GM18861 (cell line): ENCODE results near the gene ATRNL1.

ENCODE experiments used
- ATAC-seq: cut with Tn5 transposase; IDR thresholded peaks from one replicate; pipeline ENCODE4 v1.9.1; 2021; ENCODE audit not compliant: unreplicated experiment

ATRNL1 gene

DNA sequence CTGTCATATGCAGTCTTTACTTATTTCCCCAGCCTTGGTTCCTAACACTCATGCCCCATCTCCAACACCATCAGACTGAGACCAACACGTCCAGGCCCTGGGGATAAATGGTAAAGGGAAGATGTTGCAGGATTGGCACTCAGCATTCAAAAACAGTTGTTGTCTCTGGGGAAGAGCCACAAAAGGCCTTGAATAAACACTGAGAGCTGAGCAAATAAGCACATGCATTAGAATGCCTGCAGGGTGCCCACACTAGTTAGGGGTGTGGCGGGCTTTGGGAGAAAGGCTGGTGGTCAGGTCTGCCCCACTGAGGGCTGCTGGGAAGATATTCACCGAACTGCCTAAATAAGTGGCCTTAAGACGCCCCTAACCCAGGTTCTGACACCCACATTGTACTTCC lies 788.9 kb downstream of the ATRNL1 start:
- ATAC-seq, result no peak

DNA sequence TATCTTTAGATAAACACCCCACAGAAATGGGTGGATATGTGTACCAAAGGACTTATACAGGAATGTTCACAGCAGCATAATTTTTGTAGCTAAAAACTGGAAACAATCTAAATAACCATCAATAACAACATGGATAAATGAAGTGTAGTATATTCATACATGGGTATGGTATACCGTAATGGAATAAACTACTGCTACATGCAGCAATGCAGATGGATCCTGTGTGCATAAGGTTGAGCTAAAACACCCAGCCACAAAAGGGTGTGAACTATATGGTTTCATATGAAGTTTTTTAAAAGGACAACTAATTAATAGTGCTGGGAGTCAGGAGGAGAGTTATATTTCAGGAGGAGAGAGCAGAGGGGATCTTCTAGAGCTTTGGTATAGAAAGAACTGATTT lies 790.2 kb downstream of the ATRNL1 start:
- ATAC-seq, result no peak

DNA sequence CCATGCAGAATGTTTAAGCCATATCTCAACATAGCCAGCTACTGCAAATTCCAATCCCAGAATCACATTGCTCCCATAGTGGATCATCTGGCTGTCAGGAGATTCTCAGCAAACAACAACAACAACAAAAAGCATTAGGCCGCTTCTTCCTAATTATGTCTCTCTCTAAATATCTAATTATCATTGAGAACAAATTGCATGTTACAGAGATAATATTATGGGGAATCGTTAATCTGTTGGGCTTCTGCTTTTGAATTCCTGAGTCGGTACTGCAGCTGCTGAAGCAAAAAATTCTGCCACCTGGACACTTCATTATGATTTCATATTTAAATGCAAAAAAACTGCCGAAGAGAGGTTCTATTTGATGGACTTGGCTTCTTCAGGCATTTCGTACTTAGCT lies 791.2 kb downstream of the ATRNL1 start:
- no peak for ATAC-seq

DNA sequence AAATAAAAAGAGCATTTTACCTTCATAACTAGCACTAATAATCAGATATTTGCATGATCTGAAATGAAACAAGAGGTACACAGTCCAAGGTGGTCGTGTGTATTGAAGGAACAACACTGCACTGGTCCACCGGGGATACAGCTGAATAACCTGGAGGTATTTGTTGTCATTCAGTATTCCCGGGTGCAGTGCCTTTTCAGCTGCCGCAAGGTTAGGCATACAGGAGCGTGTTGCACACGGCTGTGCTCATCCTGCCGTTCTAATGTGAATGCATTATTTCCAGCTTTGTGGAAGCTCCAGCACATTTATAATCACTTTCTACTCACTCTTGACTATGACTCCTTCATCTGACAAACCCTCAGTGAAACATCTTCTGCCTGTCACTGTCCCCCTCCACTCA lies 802.0 kb downstream of the ATRNL1 start:
- no peak for ATAC-seq

DNA sequence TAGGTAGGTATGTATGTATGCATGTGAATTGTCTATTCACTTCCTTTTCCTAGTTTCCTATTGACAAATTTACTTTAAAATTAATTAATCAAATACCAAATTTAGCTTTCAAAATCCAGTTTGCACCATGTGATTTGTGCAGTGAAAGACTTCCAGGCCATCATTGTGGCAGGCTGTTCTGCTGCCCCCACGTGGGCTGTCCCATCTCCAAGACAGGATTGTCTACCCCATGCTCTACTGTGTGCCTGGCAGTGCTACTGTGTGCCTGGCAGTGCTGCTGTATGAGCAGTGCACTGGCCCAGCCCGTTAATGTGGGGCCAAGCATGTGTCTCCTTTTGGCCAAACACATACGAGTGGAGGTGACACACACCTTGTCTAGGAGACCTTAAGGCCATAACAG lies 805.1 kb downstream of the ATRNL1 start:
- no peak for ATAC-seq

DNA sequence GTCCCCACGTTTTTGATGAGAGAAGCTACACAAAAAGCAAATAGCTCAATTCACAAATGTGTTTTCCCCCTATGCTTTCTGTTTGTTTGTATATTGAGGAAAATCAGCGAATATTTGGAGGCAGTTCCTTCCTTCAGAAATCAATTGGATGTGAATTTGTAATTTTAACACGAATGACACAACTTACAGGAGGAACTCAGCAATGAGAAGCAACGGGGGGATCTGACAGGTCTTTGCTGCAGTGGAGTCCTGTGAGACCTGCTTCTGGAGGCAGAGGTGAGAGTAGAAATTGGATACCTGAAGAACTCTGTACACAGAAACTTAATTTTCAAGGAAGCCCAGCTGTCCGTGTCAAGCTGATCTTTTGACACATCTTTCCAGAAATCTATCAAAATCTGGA lies 809.4 kb downstream of the ATRNL1 start:
- ATAC-seq, result no peak

DNA sequence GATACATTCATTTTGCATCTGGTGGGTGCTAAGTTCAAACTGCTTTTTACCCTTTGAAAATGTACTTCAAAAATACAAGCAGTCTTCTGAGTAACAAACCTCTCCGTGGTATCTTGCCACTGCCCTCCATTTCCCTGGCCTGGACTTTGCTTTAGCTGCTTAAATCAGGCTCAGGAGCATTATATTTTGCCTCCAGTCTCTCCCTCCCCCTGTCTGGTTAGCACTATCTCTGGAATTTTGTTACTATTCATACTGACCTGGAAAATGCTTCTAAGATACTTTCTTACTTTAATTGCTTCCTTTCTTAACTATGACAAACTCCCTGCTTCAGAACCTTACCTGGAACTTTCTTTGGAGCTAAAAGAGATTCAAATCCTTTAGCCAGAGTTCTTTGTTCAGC lies 810.0 kb downstream of the ATRNL1 start:
- ATAC-seq, result no peak

DNA sequence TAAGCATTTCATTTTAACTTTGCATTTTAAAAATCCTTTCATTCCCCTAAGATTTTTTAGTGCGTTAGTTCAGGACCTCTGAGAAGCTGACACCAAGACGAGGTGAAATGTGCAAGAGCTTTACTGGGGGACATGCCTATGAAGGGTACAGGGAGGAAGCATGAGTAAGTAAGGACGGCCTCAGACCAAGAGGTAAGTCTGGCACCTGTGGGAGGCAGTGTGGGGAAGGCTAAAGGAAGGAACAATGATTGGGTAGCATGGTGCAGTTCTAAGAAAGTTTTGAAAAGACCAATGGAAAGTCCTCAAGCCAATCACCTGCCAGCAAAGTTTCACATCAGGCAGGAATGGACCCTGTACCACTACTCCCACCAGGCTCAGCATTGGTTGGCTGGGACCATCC lies 810.7 kb downstream of the ATRNL1 start:
- ATAC-seq, result no peak

DNA sequence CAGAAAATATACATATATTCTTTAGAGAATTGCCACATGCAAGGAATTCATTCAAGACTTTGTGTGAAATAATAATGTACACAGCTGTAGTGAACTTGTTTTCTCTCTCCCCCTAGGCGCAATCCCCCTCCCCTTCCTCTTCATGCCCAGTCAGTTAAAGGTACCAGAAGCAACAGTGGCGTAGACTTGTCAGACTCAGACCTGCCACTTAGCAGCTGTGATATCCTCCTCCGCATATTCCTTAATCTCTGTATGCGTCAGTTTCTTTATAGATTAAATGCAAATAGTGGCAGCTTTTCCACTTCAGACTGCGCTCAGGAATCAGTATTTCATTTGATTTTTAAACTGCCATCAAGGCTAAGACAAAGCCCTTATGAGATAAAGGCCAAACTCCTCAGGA lies 815.9 kb downstream of the ATRNL1 start:
- ATAC-seq, result no peak

DNA sequence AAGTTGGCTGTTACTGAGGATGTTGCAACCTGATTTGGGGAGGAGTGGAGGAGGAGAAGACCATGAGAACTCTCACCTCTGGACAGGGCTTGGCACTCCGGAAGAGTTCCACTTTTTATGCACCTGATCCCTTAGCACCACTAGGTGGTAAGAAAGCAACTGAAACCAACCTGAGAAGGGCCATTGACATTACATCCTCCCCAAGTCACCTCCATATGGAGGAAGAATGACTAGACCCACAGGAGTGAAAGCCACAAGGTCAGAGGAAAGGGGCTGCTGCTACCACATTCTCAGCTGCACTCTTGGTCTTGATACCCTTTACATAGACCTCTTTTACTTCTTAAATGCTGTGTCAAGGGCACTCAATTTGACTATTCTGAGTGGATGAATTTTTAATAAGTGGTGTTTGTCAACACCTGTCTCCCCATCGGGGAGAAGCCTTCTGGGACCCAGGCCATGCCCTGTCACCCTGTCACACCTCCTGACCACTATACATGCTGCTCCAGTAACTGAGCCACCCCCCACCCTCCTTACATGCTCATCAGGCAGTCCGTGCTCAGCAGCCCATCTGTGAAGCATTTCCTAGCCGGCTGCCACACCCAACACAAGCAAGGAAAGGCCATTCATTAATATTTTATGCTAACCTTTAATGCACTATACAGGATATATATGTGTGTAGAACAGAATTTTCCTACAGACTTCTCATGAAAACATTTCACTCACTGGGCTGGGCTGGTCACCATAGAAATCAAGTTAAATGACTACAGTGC lies 817.0 kb downstream of the ATRNL1 start:
- no peak for ATAC-seq

DNA sequence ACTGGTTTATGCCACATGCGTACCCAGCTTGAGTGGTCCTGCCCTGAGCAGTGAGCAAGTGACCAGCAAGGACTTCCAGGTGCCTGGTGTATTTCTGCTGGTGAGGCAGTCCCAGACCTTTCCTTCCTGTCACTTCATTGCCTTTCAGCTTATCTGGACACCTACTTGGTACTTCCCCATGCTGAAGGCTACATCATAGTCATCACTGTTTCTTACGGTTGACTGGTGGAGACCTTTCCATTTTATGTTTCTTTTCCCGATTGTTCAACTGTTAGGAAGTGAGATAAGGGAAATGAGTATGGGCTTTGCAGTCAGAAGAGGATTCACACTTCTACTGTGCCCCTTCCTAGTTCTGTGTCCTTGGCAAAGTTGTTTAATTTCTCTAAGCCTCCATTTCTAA lies 821.3 kb downstream of the ATRNL1 start:
- no peak for ATAC-seq

DNA sequence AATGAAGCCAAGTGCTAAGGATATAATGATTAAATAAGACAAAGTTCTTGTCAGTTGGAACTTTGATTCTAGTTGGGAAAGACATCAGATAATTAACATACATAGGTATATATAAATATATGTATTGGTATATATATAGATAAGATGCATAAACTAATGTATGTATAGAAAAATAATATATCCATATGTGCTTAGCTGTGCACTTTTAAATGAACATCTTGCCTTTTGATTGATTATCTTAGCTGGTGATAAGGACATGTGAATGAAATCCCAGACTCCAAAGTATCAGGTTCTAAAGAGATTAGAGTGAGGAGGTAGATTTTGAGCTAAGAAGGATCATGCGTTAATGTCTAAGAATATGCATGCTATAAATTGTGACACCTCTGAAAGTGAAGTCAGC lies 822.3 kb downstream of the ATRNL1 start:
- ATAC-seq, result no peak

DNA sequence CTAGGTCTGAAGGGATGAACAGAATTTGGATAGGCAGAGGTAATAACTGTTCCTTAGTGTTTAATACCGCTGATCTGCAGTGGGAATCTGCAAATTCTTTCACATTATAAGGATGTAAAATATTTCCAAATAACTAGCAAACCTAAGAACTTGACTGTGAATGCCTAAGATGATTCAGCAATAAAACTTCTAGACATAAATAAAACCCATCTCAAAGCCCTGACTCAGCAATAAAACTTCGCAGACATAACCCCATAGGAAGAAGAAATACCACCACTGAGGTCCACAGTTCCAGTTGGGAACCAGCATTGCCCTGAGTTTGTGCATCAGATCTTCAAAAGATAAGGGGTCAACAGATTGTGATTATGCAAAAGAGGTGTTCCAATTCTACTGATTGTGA lies 825.6 kb downstream of the ATRNL1 start:
- ATAC-seq, result no peak

DNA sequence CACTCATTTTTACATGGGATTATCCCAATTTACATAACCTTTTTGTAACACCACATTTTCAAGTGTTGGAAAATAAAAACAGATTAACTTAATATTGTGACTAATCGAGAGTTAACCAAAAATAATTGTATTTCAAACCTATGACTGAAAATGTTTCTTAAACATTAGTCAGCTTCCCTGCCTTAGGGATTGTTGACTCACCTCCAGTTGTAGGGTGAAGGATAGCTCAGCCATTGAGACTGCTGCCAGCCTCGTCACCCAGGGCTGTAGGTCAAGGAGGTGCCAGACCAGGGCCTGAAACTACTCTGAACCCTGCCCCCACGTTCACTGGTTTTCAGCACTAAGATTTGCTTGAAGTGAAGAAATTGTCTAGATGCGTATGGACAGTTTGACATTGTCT lies 828.6 kb downstream of the ATRNL1 start:
- no peak for ATAC-seq

DNA sequence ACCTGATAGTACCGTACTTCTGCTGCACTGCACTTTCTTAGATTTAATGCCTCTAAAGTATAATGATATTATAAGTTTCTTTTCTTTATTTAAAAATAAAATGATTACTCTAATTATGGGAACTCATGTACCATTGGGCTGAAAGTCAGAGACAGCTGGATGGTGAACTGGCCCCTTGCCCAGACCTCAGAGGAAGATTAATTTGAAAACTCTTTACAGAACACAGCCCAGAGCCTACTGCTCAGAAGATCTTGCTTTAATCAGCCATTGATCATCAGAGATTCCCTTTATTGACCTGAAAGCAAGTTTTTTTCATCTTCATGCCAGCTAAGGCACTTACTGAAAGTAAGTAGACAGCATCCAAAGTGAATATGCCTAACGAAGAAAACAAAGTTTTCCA lies 838.1 kb downstream of the ATRNL1 start:
- no peak for ATAC-seq

DNA sequence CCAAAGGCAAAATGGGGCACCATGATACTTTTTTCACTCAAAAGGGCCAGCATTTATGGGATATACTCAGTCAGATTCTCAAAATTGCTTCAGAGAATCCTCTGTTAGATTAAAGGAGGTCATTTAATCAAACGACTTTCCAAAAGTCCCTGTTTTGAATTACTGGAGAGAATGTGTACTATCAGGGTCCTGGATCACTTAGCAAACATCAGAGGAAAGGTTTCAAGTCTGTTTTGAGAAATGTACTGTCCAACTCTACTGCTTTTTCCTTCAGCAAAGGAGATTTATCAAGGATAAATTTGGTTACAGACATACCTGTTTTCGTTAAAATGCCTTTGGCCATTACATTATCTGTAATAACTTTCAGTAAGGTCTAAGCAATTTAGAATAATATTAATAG lies 838.9 kb downstream of the ATRNL1 start:
- ATAC-seq, result no peak

DNA sequence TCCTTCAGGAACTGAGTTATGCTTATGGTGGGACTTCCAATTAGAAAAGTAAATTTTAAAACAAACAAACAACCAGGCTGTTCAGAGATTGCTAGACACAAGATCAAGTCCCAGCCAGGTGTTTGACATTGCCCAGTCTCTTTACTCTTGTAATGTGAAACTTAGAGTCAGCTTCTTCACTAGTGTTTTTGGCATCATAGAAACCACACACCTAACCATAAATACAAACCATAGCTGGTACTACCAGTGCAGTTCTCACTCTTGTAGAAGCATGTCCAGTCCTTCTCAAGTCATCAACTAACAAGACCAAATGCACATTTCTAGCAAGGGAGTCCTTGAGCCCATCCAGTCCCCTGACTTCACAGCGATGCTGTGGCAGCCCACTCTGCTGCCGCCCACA lies 839.9 kb downstream of the ATRNL1 start:
- no peak for ATAC-seq

DNA sequence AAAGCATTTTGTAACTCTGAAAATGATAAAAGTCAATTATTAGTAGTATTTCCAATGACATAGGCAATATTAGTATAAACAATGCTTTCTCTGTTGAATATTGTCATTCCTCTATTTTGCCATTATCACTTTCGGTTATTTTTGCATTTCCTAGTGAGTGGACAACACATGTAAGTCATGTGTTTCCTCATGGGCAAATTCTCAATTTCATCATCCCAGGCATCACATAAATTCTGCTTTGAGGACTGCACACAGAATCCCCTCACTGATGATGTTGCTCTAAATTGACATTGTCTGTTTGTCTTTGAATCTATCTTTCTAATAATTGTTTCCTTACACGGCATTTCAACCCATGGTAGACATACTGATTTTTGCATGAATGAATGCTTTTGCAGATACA lies 842.6 kb downstream of the ATRNL1 start:
- no peak for ATAC-seq

DNA sequence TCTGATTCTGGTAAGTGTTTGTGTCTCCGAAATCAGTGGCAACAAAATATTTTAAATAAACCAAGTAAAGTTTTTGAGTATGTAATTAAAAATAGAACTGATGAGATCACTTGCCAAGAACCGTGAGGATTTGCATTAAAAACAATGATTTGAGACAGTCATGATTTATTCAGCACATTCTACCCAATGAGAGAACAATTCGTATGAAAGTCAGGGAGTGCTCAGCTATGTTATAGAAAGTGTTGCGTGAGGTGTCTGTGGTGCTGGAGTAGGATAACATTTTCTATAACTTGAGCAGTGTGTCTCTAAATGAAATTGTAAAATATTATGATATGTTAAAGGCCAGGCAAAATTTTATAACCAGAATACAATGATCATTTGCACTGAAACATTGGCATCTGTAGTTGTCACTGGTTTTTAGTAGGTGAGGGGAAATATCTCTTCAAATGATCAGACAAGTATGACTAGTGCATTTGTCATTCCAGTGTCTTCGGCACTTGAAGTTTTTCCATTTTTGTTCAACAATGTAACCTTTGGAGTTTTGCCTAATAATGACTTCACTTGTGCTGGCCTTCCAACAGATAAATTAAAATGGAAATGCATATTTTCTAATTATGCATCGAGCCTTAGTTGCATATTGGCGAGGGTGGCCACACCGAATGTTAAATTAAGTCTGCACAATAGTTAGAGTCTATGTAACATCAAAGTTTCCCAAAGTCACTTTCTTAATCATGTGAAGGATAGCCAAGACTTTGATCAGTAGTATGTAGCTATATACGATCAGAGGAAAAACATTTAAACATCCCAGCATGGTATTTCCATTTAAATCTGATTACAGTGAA lies 844.0 kb downstream of the ATRNL1 start:
- no peak for ATAC-seq

DNA sequence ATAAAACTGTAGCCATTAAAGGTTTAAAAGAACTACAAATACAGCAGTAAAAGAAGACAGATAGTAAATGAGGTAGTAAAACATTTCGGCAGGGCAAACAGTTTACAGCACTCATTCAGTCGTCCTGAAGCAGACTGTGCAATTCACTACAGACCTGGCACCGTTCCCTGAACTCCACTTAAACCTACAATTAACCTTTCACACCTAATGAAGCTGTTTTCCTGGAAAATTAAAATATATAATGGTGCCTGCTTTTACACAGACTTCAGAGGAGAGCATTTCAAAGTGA lies 844.5 kb downstream of the ATRNL1 start:
- ATAC-seq, result no peak

DNA sequence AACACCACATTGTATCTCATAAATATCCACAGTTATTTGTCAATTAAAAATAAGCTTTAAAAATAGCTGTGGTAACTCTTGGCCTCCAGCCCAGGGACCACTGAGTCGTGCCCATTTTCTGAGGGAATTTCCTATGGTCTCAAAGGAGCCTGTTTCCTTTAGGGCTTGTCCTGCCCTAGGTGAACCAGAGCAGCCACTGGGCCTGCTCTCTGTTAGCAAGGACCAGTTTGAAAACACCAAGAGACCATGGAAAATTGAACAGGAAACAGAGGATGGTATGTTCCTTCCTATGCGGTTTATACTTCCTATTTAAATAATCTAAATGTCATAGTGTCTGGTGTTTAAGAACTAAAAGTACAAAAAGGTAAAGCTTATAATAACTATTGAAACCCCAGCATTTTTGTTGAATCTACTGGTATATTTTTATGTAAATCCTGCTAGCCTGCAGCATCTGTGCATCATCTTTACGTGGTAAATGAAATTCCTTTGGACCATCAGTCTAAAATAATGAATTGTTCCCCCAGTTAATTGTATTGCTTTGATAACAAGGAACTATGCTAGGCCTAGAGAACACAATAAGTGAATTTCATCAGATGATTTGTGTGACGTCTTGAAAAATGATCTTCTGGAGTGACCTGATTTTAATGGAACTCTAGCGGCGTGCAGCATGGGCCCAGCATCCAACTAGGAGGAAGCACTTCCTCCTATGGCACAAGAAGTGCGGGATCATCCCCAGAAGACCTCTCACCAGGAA lies 846.1 kb downstream of the ATRNL1 start:
- ATAC-seq, result no peak

DNA sequence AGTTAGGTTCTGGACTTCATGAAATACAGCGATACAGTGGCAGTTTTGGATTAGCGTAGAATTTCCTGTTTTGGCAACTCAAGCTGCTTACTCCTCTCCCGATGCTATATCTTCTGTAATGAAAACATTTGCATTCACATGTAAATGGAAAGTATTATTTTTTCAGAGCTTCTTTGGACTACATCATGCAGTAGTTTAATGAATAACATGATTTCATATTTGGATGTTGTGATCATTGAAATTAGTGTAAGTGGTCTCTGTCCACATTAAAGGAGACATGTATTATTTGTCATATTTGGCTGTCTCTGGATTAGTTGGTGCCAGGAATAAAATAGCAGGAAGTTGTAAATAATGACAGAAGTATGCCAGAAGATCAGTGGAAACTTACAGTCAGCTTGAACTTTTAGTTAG lies 848.2 kb downstream of the ATRNL1 start:
- ATAC-seq, result no peak
